Measurements from ENCODE around the gene TFIP11.
A peak's percentile ranks its signal among the peaks of the same experiment; 100 is the strongest.

Gene TFIP11

DNA sequence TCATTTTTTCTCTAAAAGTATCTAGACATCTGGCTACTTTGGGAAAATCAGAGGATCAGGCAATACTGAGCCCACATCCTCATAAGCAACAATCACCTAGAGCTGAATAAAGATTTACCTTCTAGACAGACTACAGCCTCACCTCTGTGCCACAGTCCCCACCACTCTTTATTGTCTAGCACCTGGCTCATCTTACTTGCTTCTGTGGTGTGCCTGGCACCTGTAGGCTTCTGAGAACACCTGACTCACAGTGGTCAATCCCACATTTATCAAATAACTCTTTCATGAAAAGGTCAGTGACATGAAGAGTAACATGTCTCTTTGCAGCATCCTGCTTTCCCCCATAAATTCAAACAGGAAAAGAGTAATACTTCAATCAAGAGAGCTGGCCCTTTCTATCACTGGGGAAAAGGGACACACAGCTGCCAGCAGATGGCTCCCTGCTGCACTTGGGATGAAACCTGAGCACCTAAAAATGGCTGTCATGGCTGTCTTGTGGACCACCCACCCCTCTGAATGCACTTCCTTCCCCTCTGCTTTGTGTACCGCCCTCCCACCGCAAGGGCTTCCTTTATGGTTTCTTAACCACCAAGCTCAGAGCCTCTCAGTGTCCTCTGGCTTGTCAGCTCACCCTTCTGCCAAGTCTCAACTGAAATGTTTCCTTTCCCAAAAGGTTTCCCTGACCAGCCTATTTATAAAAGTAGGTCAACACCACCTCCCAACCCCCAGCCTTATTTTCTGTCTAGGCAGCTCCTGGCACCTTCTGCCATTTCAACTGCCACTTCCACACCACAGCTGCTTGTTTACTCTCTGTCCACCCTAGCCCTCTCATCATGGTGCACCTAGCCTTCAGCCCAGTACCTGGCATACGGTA, 9.3 kb downstream of the TFIP11 start:
- peak; percentile 54 for DNase-seq

DNA sequence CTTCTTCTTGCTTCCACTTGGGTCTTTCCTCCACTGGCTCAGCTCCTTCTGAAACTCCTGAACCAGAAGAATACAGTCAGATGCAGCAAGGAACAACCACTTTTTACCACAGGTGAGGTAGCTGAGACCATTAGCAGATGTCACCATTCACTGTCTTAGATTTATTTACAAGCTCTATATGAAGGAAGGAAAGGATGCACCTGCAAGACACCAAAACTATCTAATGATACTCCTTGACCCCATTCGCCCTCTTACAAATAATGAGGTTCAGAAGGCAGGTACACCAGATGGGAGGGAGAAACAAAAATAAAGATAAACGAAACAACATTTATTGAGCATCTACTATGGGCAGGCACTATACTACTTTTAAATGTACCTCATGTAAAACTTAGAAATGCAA, 10.3 kb downstream of the TFIP11 start:
- no peak for DNase-seq

DNA sequence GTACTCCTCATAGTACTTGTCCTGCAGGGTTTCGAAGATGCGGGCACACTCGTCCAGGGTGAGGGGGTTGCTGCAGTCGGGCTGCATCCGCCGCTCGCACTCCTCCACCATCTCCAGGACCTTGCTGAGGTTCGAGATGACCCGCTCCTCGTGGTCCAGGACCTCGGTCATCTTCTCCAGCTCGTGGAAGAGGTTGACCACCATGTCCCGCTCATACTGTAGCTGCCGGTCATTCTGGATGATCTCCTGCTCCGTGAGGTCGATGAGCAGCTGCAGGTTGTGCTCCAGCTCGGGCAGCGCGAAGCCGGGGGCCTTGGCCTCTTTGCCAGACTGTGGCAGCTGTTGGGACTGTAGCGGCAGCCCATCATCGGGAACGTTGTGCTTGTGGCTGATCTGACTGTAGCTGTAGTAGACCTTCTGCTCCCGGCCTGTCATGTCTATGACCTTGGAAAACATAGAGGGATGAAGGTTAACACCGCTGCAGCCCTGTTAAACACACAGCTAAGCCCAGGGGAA, 13.0 kb downstream of the TFIP11 start:
- DNase-seq = no peak

DNA sequence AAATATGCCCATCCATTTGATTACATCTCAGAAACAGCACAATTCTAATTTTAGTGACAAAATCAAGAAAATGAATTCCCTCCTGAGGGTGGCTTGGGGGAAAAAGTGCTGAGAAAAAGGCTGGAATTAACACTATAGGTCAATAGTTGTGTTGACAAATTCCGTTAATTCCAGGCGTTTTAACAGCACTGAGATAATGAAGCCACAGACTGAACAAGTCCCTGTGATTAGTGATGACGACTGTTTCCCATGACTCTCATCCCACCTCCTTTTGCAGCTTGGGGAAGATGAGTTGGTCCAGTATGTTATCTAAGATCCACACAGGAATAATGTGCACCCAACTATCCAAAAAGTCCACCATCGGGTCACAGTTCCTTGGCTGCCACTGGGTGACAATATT, 15.8 kb downstream of the TFIP11 start:
- no peak for DNase-seq

DNA sequence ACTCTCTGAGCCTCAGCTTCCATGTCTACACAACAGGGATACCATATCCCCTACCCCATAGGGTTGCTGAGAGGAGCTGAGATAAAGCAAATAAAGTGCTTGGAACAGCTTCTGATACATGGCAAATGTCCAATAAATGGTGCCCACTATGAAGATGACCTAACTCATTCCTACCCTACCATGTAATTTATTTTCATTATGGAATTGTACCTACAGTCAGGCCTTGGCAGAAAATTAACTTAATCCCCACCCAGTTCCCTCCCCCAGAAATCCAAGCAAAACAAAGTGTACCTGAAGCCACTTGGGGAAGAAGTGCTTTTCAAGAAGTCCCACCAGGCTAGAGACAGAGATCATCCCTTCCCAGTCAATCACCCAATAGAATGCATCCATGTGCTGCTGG, 17.8 kb downstream of the TFIP11 start:
- no peak for DNase-seq

DNA sequence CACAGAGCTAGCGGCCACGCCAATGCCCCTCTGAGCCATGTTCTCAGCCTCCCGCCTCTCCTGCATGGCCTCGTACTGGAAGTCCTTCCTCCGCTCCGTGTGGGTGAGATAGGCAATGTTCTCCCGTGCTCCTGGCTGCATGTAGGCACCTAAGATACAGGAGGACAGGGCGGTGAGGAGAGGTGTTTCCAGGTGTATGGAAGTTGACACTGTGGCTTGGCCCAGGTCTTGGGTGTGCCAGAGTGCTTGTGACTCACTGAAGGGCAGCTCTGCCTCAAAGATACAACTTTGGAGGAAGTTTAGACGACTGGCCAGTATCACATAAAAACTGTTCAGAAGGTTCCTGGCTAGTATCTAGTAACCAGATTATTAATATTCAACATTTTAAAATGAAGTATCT, 20.1 kb downstream of the TFIP11 start:
- DNase-seq = no peak

DNA sequence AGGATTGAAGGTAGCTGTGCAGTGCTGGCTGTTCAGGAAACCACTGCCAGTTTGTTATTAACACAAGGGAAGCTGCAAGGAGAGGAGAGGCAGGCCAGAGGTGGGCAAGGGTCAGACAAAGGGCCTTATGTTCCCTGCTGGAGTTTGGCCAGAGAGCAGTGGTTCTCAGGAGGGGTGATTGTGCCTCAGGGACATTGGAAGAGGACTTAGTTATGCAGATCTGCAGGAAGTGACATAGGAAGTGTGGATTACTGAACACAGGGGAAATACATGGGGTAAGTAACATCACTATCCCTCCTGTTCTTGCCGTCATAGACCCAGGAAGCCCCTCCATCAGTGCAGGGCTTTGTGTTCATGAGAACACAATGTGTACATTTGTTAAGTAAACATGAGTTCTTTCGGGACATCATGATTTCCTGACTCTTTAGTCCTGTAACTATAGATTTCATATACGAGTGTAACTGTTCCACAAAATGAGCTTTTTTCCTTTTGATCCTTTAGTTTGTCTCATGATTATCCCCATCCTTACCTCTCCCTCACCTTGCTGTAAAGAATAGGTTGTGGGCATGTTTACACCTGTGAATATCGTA, 22.7 kb downstream of the TFIP11 start:
- no peak for DNase-seq

DNA sequence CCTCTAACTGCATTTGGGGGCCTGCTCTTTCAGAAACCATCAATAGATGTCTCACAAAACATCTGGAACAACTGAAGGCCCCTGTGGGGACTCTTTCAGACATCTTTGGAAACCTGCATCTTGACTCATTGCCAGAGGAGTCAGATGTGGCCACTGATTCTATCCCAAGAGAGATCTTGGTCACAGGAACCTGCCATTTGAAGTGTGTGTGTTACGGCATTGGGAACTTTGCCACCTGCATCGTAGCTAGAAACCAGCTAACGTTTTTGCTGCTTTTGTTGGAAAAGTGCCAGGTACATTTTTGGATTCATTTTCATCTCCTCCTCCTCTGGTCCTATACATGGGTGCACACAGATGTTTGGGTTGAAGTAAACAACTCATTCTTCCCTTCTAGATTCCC, 24.3 kb downstream of the TFIP11 start:
- DNase-seq = no peak

DNA sequence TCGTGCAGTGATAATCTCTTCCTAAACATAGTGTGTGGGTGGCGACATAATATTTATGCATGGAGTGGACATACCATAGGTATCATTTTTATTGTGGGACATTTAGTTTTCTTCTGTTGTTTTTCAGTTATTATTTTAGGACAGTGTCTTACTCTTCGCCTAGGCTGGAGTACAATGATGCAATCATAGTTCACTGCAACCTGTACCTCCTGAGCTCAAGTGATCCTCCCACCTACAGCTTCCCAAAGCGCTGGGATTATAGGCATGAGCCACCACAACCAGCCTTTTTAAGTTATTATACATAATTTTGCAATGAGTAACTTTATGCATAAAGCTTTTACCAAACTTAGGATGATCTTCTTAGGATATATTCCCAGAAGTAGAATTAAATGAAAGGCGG, 25.9 kb downstream of the TFIP11 start:
- DNase-seq = no peak

DNA sequence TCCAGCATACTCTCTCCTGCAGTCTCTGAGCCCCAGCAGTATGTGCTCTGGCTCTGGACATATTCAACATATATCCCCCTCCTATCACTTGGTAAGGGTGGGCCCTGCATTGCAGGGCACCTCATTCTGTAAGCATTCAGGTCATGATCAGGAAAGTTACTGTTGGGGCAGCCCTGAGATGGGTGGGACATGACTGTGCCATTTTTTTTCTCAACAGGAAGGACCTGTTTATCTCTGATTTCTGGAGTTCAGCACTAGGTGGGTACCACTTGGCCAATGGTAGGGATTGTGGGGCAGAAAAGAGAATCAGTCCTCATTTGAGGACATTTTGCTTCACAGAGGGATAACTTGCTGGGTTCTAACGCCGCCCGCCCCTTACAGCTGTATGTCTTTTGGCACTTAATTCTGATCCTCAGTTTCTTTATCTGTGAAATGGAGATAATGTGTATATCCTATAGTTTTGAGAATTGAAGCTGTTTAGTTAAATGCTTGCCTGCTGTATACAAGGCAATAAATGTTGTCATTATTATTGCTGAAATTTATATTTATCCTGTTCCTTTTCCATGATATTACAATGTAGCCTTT, 26.4 kb downstream of the TFIP11 start:
- no peak for DNase-seq

DNA sequence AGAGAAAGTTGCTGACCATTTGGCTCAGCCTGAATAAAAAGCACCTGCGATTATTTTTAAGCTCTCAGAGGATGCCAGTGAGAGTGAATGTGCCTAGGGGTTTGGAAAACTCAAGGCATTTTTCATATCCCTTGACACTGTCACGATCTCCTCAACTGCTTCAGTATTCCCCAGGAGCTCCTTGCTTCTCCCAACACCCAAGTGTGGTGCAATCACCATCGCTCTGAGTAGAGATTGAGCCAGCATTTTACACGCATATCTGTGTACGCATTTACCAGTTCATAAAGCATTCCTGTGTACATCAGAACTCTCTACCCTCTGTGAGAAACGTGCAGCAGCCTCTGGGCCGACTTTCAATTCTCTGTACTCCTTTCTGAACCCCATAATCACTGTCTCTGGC, 27.3 kb downstream of the TFIP11 start:
- DNase-seq = no peak

DNA sequence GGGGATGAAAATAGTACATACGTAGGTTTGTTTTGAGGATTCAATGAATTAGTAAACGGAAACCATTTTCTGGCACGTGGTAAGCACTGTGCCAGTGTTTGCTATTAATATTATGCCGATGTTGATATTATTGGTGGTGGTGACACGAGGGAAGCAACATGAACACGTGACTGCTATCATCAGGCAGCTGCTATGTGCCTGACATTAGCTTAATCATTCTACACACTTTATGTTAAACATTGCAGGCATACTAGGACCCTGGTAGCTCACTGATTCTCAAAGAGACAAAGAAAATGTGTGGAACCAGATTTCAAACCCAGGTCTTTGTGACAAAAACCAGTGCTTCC, 27.9 kb downstream of the TFIP11 start:
- DNase-seq = no peak

DNA sequence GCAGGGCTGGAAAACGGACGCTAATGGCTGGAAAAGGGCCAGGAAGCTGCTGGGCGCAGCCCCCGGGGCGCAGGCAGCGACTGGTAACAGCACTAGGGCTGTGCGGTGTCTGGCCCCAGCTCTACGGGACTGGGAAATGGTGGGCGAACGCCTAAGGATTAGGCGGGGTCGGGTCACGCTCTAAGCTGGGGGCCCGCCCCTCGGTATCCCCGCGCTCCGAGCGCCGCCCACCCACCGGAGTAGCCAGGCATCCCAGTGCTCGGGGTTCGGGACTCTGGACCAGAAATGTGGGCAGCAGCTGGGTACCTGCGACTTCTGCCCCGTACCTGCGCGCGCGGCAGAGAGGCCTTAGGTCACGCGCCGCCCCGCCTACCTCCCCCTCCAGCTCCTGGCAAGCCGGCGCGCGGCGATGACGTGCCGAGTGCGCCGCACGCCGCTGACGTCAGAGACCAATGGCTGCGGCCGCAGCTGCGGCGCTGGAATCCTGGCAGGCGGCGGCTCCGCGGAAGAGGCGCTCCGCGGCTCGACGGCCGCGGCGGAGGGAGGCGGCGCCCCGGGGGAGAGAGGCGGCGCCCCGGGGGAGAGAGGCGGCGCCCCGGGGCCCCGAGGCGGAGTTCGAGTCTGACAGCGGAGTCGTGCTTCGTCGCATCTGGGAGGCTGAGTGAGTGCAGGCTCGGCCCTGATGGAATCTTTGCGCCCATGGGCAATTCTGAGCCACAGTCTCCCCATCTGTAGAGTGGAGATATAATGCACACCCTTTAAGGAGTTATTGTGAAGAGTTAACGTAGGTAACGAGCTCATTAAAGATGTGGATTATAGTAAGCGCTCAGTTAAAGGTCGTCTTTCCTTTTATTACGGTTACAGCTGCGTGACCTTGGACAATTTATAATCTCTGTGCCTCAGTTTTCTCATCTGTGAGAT, 28.6 kb downstream of the TFIP11 start, which contains the start of the genes HPS4 and SRRD:
Gene HPS4, minus strand, starts transcription at position 345 of the 921 bp plus-strand sequence. CDS start 2,021 bp downstream, outside the sequence.
Gene SRRD, plus strand, starts transcription at position 439 of the 921 bp plus-strand sequence. Its CDS starts 14 bp downstream, at position 453.
- DNase-seq = peak; percentile 97

DNA sequence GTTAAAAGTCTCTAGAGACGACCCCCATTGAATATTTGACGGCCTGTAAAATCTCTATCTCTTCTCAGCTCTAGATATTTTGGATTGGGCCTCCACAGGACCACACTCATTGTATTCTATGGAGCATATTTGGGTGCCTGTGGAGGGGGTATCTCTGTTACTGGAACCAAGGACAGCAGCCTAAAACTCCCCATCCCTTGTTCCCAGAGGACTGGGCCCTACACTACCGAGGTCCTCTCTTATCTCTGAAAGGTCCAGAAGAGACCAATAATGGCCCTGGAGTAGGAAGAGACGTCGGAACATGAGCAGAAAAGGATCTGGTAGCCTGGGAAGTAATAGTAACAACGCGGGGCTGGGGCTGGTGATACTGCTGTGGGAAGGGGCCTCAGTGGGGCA, 29.2 kb downstream of the TFIP11 start:
- no peak for DNase-seq

DNA sequence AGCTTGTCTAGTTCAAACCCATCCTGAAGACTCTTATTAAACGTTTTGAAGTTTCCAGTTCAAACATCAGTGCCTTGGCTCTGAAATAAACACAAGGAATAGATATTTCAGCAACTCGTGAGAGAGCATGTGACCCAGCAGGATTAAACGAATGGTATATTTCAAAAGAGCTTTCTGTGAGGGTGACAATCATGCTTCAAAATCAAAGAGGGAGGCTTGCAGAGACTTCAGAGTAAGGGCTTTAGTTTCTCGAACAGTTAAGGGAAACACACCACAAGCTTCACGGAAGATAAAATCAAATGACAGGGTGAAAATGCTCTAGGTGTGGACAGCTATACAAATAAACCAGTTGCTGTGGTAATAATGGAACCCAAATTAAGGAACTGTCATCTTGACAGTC, 30.1 kb downstream of the TFIP11 start:
- no peak for DNase-seq

DNA sequence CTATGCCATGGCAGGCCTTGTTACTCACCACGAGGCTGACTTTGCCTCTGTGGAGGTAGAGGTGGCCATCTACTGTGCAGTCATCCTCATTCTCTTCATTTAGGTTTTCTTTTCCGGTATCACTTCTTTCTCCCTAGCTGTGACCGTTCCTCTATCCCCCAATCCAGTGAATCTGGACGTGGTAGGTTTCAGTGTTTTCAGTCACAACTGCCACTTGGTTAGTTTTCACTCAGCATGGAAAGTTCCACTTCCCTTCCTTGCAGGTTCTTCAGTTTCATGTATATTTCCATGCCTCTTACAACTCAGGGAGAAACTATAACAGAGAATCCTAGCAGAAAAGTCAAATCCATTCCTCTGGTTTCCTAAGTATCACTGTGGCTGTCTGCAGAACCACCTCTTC, 30.6 kb downstream of the TFIP11 start:
- no peak for DNase-seq

DNA sequence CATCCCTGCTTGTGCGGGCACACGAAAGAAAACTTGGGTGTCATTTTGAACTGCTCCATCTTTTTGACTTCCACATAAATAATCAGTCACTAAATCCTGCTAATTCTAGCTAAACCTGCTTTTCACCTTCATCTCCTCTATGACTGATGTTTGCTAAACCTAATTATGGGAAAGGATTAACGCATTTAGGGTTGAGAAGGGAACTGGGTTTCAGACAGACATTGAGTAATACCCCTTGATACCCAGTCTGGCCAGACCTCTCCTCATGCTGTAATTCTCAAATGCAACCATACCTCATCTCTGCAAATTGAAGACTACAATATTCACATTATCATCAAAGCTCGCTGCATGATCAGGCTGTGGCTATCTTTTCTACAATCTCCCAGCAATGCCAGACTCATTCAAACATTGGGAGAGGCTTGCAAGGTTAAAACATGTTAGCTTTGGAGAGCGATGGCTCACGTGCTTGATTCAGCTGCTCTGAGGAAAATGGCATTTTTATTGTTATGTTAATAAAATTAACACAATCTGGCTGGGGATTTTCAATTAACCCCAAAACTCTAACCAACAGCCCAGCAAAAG, 31.1 kb downstream of the TFIP11 start:
- DNase-seq = no peak

DNA sequence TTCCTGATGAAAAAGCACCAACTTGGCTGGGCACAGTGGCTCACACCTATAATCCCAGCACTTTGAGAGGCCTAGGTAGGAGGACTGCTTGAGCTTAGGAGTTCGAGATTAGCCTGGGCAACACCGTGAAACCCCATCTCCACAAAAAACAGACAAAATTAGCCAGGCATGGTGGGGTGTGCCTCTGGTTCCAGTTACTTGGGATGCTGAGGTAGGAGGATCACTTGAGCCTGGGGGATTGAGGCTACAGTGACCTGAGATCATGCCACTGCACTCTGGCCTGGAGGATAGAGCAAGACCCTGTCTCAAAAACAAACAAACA, 31.7 kb downstream of the TFIP11 start:
- DNase-seq = no peak

DNA sequence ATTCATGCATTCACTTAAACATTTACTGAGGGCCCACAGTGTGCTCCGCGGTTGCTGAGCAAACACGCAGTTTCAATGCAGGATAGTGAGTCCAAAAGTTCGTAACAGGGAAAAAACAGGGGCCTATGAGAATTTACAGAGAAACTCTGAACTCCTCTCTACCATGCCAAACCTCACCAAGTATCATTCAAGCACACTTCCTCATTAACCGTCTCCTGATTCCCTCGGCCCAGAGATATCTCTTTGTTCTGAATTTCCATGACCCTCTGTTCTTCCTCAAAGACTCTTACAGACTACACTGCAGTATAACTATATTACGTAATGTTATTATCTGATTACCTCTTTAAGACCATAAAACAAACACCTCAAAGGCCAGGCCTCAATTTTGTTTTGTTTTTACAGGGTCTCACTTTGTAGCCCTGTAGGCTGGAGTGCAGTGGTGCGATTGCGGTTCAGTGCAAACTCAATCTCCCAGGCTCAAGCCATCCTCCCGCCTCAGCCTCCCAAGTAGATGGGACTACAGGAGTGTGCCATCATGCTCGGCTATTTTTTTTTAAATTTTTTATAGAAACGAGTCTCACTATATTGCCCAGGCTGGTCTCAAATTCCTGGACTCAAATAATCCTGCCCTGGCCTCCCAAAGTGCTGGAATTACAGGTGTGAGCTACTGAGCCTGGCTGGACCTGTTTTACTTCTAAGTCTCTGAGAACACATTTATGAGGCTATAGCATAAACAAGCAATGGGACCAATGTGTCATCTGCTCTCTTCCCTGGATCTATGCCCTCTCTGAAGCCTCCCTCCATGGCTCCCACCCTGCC, 32.3 kb downstream of the TFIP11 start:
- DNase-seq = no peak

DNA sequence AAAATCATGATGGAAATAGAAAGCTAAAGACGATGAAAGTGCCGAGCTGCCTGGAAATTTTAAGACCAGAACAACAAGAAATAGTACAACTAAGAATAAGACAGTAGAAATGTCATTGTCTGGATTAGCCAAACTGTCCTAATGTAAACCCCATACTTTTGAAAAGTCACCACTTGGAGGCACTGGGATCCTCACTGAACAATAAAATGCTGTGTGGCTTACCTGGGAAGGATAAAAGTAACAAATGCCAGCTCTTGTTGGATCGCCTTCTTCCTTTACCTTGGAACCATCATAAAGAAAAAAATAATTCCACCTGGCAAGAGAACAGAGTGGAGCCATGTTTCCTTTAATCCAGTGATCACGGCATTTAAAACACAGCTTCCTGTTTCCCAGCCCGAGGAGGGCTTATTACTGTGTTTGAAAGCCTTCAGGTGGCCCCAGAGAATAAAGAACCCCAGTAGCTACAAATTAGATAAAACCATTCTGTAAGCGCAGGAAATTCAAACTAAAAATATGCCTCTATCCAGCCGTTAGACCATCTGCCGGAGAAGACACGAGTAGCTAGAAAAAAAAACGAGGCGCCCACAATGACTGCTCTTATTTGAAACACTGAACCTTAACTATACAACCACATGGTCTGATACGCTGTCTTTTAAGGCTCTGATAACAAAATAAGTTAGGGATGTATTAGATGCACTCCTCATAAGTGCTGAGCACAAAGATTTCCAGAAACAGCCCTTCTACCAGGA, 33.1 kb downstream of the TFIP11 start:
- DNase-seq = no peak

DNA sequence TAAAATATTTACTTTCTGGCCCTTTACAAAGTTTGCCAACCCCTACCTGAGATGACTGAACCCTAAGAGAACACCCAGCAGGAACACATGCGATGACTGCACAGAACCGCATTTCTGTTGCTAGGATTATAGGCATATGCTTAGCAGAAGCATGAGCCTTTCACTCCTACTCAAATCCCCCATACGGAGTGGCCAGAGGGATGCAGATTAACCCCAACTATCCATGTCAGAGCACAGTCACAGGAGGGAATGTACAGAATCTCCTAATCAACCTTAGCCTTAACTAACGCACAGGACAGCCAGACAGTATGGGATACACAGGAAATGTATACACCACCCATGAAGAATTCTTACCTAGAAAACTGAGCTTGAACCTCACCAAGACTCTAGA, 34.9 kb downstream of the TFIP11 start:
- no peak for DNase-seq
